ENCODE results near the gene LRRC8E. TPM values are rescaled to one million over a fixed set of nuclear protein-coding genes. Genes with fewer than 3 reads are reported as not detected.

The LRRC8E gene
- total and polyA plus RNA-seq, 10 of the 15 experiments (the other 5 are each of a cell fraction or from before 2014, with no cell fraction given) = 0.04 to 0.32 (median 0.25) TPM; not detected in 7

Other genes starting within 250 kb of the LRRC8E start
Only the 7 nearest of the 16 such genes appear.
- 8.2 and 8.8 TPM in 2 replicates for gene EVI5L, start 58.3 kb upstream of the LRRC8E start, total RNA-seq (2014; rRNA removed)
- 5.7 and 6.4 TPM in 2 replicates for gene EVI5L, start 58.3 kb upstream of the LRRC8E start, total RNA-seq (2014; rRNA removed; fragmentation: Illumina TruSeq; extraction: Trizol)
- gene EVI5L, start 58.3 kb upstream of the LRRC8E start, total RNA-seq (2021) = 11.6 and 13.8 TPM in 2 replicates
- gene EVI5L, start 58.3 kb upstream of the LRRC8E start, polyA plus RNA-seq (2011; rRNA removed) = 1.9 and 4.3 TPM in 2 replicates
- gene EVI5L, start 58.3 kb upstream of the LRRC8E start, polyA plus RNA-seq (2014; fragmentation: Illumina TruSeq; extraction: Trizol) = 3.4 and 5.5 TPM in 2 replicates
- under 1 TPM; 0.23 to 0.33 TPM for gene EVI5L, start 58.3 kb upstream of the LRRC8E start, polyA plus RNA-seq (2014; fragmentation: Nextera tagmentation; extraction: Ambion mirVana)
- gene EVI5L, start 58.3 kb upstream of the LRRC8E start, polyA plus RNA-seq (2014; rRNA removed) = 10.4 and 10.8 TPM in 2 replicates
- 1 to 10 TPM; 2.0 to 4.6 TPM for gene EVI5L, start 58.3 kb upstream of the LRRC8E start, polyA plus RNA-seq (2016; fragmentation: Nextera tagmentation; extraction: Ambion mirVana)
- not detected in 2 replicates for gene PRR36, start 14.1 kb upstream of the LRRC8E start, total RNA-seq (2014; rRNA removed)
- not detected in 2 replicates for gene PRR36, start 14.1 kb upstream of the LRRC8E start, total RNA-seq (2014; rRNA removed; fragmentation: Illumina TruSeq; extraction: Trizol)
- gene PRR36, start 14.1 kb upstream of the LRRC8E start, total RNA-seq (2021) = 0.11 TPM in 1 of 2 replicates, not detected in the other
- gene PRR36, start 14.1 kb upstream of the LRRC8E start, polyA plus RNA-seq (2011; rRNA removed) = not detected in 2 replicates
- not detected in 2 replicates for gene PRR36, start 14.1 kb upstream of the LRRC8E start, polyA plus RNA-seq (2014; fragmentation: Illumina TruSeq; extraction: Trizol)
- not detected for gene PRR36, start 14.1 kb upstream of the LRRC8E start, polyA plus RNA-seq (2014; fragmentation: Nextera tagmentation; extraction: Ambion mirVana)
- 0.04 TPM in 1 of 2 replicates, not detected in the other for gene PRR36, start 14.1 kb upstream of the LRRC8E start, polyA plus RNA-seq (2014; rRNA removed)
- gene PRR36, start 14.1 kb upstream of the LRRC8E start, polyA plus RNA-seq (2016; fragmentation: Nextera tagmentation; extraction: Ambion mirVana) = not detected
- gene MAP2K7, start 15.4 kb downstream of the LRRC8E start, total RNA-seq (2014; rRNA removed) = 9.7 and 13.4 TPM in 2 replicates
- gene MAP2K7, start 15.4 kb downstream of the LRRC8E start, total RNA-seq (2014; rRNA removed; fragmentation: Illumina TruSeq; extraction: Trizol) = 4.8 and 5.5 TPM in 2 replicates
- gene MAP2K7, start 15.4 kb downstream of the LRRC8E start, total RNA-seq (2021) = 30.6 and 32.2 TPM in 2 replicates
- gene MAP2K7, start 15.4 kb downstream of the LRRC8E start, polyA plus RNA-seq (2011; rRNA removed) = 5.6 and 9.0 TPM in 2 replicates
- 4.2 and 8.0 TPM in 2 replicates for gene MAP2K7, start 15.4 kb downstream of the LRRC8E start, polyA plus RNA-seq (2014; fragmentation: Illumina TruSeq; extraction: Trizol)
- under 1 TPM; 0.34 to 0.95 TPM for gene MAP2K7, start 15.4 kb downstream of the LRRC8E start, polyA plus RNA-seq (2014; fragmentation: Nextera tagmentation; extraction: Ambion mirVana)
- 25.9 and 31.2 TPM in 2 replicates for gene MAP2K7, start 15.4 kb downstream of the LRRC8E start, polyA plus RNA-seq (2014; rRNA removed)
- gene MAP2K7, start 15.4 kb downstream of the LRRC8E start, polyA plus RNA-seq (2016; fragmentation: Nextera tagmentation; extraction: Ambion mirVana) = 1 to 10 TPM; 3.5 to 4.5 TPM
- not detected in 2 replicates for gene TGFBR3L, start 26.3 kb downstream of the LRRC8E start, total RNA-seq (2014; rRNA removed)
- gene TGFBR3L, start 26.3 kb downstream of the LRRC8E start, total RNA-seq (2014; rRNA removed; fragmentation: Illumina TruSeq; extraction: Trizol) = not detected in 2 replicates
- gene TGFBR3L, start 26.3 kb downstream of the LRRC8E start, total RNA-seq (2021) = 0.16 and 0.23 TPM in 2 replicates
- gene TGFBR3L, start 26.3 kb downstream of the LRRC8E start, polyA plus RNA-seq (2011; rRNA removed) = not detected in 2 replicates
- gene TGFBR3L, start 26.3 kb downstream of the LRRC8E start, polyA plus RNA-seq (2014; fragmentation: Illumina TruSeq; extraction: Trizol) = not detected in 2 replicates
- gene TGFBR3L, start 26.3 kb downstream of the LRRC8E start, polyA plus RNA-seq (2014; fragmentation: Nextera tagmentation; extraction: Ambion mirVana) = not detected
- 0.55 TPM in 1 of 2 replicates, not detected in the other for gene TGFBR3L, start 26.3 kb downstream of the LRRC8E start, polyA plus RNA-seq (2014; rRNA removed)
- gene TGFBR3L, start 26.3 kb downstream of the LRRC8E start, polyA plus RNA-seq (2016; fragmentation: Nextera tagmentation; extraction: Ambion mirVana) = under 1 TPM in 1 of 2 experiments, not detected in 1; 0.20 TPM
- 16.0 and 16.8 TPM in 2 replicates for gene SNAPC2, start 31.8 kb downstream of the LRRC8E start, total RNA-seq (2014; rRNA removed)
- gene SNAPC2, start 31.8 kb downstream of the LRRC8E start, total RNA-seq (2014; rRNA removed; fragmentation: Illumina TruSeq; extraction: Trizol) = 5.1 and 7.0 TPM in 2 replicates
- gene SNAPC2, start 31.8 kb downstream of the LRRC8E start, total RNA-seq (2021) = 17.6 and 20.8 TPM in 2 replicates
- 3.6 and 9.2 TPM in 2 replicates for gene SNAPC2, start 31.8 kb downstream of the LRRC8E start, polyA plus RNA-seq (2011; rRNA removed)
- 0.86 and 5.4 TPM in 2 replicates for gene SNAPC2, start 31.8 kb downstream of the LRRC8E start, polyA plus RNA-seq (2014; fragmentation: Illumina TruSeq; extraction: Trizol)
- gene SNAPC2, start 31.8 kb downstream of the LRRC8E start, polyA plus RNA-seq (2014; fragmentation: Nextera tagmentation; extraction: Ambion mirVana) = 1 to 10 TPM in 1 of 2 experiments, under 1 TPM in 1; 0.19 to 1.0 TPM
- 17.7 and 18.3 TPM in 2 replicates for gene SNAPC2, start 31.8 kb downstream of the LRRC8E start, polyA plus RNA-seq (2014; rRNA removed)
- gene SNAPC2, start 31.8 kb downstream of the LRRC8E start, polyA plus RNA-seq (2016; fragmentation: Nextera tagmentation; extraction: Ambion mirVana) = 10 to 100 TPM; 15.9 to 19.7 TPM
- gene CTXN1, start 37.6 kb downstream of the LRRC8E start, total RNA-seq (2014; rRNA removed) = 0.11 and 0.23 TPM in 2 replicates
- not detected in 2 replicates for gene CTXN1, start 37.6 kb downstream of the LRRC8E start, total RNA-seq (2014; rRNA removed; fragmentation: Illumina TruSeq; extraction: Trizol)
- 1.0 and 1.1 TPM in 2 replicates for gene CTXN1, start 37.6 kb downstream of the LRRC8E start, total RNA-seq (2021)
- gene CTXN1, start 37.6 kb downstream of the LRRC8E start, polyA plus RNA-seq (2011; rRNA removed) = not detected in 2 replicates
- gene CTXN1, start 37.6 kb downstream of the LRRC8E start, polyA plus RNA-seq (2014; fragmentation: Illumina TruSeq; extraction: Trizol) = 0.04 TPM in 1 of 2 replicates, not detected in the other
- not detected for gene CTXN1, start 37.6 kb downstream of the LRRC8E start, polyA plus RNA-seq (2014; fragmentation: Nextera tagmentation; extraction: Ambion mirVana)
- 0.33 and 0.84 TPM in 2 replicates for gene CTXN1, start 37.6 kb downstream of the LRRC8E start, polyA plus RNA-seq (2014; rRNA removed)
- gene CTXN1, start 37.6 kb downstream of the LRRC8E start, polyA plus RNA-seq (2016; fragmentation: Nextera tagmentation; extraction: Ambion mirVana) = under 1 TPM; 0.43 to 0.57 TPM
- gene TIMM44, start 55.2 kb downstream of the LRRC8E start, total RNA-seq (2014; rRNA removed) = 52.6 and 65.7 TPM in 2 replicates
- 43.5 and 59.1 TPM in 2 replicates for gene TIMM44, start 55.2 kb downstream of the LRRC8E start, total RNA-seq (2014; rRNA removed; fragmentation: Illumina TruSeq; extraction: Trizol)
- 81.9 and 90.7 TPM in 2 replicates for gene TIMM44, start 55.2 kb downstream of the LRRC8E start, total RNA-seq (2021)
- gene TIMM44, start 55.2 kb downstream of the LRRC8E start, polyA plus RNA-seq (2011; rRNA removed) = 36.8 and 37.3 TPM in 2 replicates
- 27.0 and 42.9 TPM in 2 replicates for gene TIMM44, start 55.2 kb downstream of the LRRC8E start, polyA plus RNA-seq (2014; fragmentation: Illumina TruSeq; extraction: Trizol)
- 1 to 10 TPM; 6.6 to 10.0 TPM for gene TIMM44, start 55.2 kb downstream of the LRRC8E start, polyA plus RNA-seq (2014; fragmentation: Nextera tagmentation; extraction: Ambion mirVana)
- 76.3 and 94.1 TPM in 2 replicates for gene TIMM44, start 55.2 kb downstream of the LRRC8E start, polyA plus RNA-seq (2014; rRNA removed)
- 10 to 100 TPM; 56.1 to 61.9 TPM for gene TIMM44, start 55.2 kb downstream of the LRRC8E start, polyA plus RNA-seq (2016; fragmentation: Nextera tagmentation; extraction: Ambion mirVana)